SJSA1 (cell line): ENCODE data around the gene CCDC154. TPM values are rescaled to one million over a fixed set of nuclear protein-coding genes. Genes with fewer than 3 reads are reported as not detected.
"Not testable (repeated sequence)": the region's sequence is repeated elsewhere in the genome, so short reads cannot be mapped to it uniquely, and the experiment has no call there.

ENCODE experiments used
- DNase-seq, 2 experiments: peaks; one replicate each; pipeline ENCODE4 v3.0.0-alpha.2; 2015 to 2020; ENCODE audit warnings: low spot score in 2 of 2, low read depth in 1 of 2
- H3K27ac ChIP-seq: fragments of 250-450 bp; sonication (Bioruptor Pico); 2 replicates; pipeline ENCODE4 v1.5.1; 2020; ENCODE audit warnings: mild to moderate bottlenecking, moderate library complexity
- H3K27me3 ChIP-seq: fragments of 250-450 bp; sonication (Bioruptor Pico); replicated peaks from 2 replicates; pipeline ENCODE4 v1.5.1; 2020; ENCODE audit warnings: mild to moderate bottlenecking, moderate library complexity
- H3K36me3 ChIP-seq: fragments of 250-450 bp; sonication (Bioruptor Pico); 2 replicates; pipeline ENCODE4 v1.5.1; 2020; ENCODE audit warnings: mild to moderate bottlenecking
- H3K4me1 ChIP-seq: fragments of 250-450 bp; sonication (Bioruptor Pico); replicated peaks from 2 replicates; pipeline ENCODE4 v1.6.1; 2021; ENCODE audit warnings: mild to moderate bottlenecking
- H3K4me3 ChIP-seq: fragments of 250-450 bp; sonication (Bioruptor Pico); 2 replicates; pipeline ENCODE4 v1.5.1; 2020; ENCODE audit warnings: mild to moderate bottlenecking
- H3K9me3 ChIP-seq: fragments of 250-450 bp; sonication (Bioruptor Pico); replicated peaks from 2 replicates; pipeline ENCODE4 v1.5.1; 2020; ENCODE audit warnings: mild to moderate bottlenecking
- total RNA-seq: library from RNA; depleted of rRNA; stranded (reverse); fragments of >200 nt; shearing (Covaris generic); gene quantifications from 2 replicates; pipeline ENCODE4 v1.2.3, GENCODE V29; 2014

The CCDC154 gene
- total RNA-seq, 1 experiment from 2014 or later = not detected

DNA sequence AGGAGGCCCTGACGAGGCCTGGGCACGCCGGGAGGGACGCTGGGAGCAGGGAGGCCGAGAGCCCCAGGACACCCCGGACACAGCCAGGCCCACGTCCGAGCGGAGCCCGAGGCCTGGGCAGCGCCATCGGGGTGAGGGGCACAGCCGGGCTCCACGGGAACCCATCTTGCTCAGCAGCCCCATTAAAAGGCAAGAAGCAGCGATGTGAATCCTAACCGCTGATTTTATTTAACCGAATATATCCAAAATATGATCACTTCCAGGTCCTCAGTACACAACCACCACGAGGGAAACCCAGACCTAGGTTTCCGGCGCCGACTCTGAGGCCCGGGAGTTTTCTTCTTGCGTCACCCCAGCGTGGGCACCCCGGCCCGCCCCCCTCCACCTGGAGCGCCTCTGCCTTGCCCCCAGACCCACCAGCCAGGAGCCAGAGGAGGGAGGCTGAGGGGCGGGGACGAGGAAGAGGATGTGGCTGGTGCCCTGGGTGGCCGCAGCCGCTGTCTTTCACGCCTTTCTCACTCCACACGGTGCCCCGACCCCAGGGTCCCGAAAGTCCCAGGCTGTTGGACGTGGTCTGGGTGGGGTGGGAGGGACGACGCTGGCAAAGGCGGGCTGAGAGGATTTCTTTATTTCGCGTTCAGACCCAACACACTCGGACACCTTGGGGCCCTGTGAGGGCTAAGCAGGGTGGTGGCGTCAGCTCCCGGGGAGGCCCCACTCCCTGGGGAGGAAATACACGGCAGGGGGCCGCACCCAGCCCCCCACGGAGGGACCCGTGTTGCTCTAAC lies 568 bp upstream of the CCDC154 start:
- Histone ChIP-seq H3K27me3 (no peaks in the 10 kb centered on the region), H3K27ac (no peak overlapping the region), H3K9me3 (no peaks in the 10 kb centered on the region), H3K4me1 (no peaks in the 10 kb centered on the region), H3K36me3 (0 out of 2 replicates have a peak, but pooled peaks cover 7% of the 10 kb centered on the region), H3K4me3 (no peak overlapping the region)
- DNase-seq = no peak

DNA sequence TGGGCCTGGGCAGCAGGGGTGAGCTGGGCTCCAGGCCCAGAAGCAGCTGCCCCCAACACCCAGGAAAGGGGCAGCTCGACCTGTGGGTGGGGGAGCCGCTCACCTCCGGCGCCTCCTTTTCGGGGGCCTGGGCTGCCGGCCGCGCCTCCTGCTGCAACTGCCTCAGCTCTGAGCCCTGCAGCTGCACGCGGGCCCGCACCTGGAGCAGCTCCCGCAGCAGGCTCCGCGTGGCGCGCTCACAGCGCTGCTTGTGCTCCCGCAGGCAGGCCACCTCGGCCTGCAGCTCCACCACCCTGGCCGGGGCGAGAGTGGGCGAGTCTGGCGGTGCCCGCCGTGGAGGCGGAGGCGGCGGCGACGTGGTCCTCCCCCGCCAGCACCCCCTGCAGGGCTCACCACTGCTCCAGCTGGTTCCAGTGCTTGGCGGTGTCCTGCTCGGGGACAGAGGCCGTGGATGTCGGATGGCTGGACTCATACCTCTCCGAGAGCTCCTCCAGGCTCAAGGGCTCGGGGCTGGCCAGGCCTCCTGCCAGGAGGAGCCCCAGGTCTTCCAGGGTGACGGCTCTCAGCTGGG lies 868 bp downstream of the CCDC154 start:
- H3K27me3 ChIP-seq = no peaks in the 10 kb centered on the region
- DNase-seq = no peak
- H3K4me3 ChIP-seq = no peak overlapping the region
- H3K36me3 ChIP-seq = 0 out of 2 replicates have a peak, but pooled peaks cover 7% of the 10 kb centered on the region
- no peaks in the 10 kb centered on the region for H3K9me3 ChIP-seq
- H3K4me1 ChIP-seq = no peaks in the 10 kb centered on the region
- H3K27ac ChIP-seq = no peak overlapping the region

DNA sequence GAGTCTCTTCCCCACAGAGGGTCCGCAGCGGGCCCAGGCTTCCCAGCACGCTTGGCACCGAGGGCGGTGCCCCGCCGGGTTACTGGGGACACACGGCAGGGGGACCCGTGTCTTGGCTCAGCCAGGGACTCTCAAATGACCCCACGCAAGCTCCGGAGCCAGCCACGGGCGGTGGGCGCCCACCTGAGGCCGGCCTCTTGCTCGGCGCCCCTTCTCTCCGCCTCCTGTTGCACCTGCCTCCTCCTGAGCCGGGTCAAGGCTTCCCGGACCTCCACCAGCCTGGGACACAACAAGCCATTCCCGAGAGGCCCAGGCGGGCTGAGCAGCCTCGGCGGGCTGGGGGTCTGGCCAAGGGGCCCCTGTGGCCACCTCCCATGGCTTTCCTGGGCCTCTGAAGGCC lies 1.7 kb downstream of the CCDC154 start:
- H3K9me3 ChIP-seq = no peaks in the 10 kb centered on the region
- 0 out of 2 replicates have a peak, but pooled peaks cover 5% of the 10 kb centered on the region for H3K36me3 ChIP-seq
- H3K4me1 ChIP-seq = no peaks in the 10 kb centered on the region
- no peak for DNase-seq
- no peak overlapping the region for H3K27ac ChIP-seq
- no peaks in the 10 kb centered on the region for H3K27me3 ChIP-seq
- H3K4me3 ChIP-seq = no peak overlapping the region

DNA sequence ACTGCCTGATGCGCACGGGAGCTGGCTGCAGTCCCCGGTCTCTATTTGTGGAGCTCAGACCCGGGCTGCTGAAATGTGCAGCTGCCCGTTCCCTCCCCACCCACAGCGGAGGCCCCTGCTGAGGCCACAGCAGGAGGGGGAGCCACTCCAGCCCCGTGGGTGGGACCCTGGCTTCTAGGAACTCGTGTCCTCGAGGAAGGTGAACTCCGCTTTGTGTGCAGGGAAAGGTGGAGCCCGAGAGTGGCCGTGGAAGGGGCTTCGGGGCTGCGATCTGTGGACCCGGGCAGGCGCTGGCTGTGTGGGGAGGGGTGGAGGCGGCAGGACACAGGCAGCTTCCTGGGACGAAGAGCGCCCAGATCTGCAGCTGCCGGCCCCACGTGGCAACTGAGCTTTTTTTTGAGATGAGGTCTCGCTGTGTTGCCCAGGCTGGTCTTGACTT lies 2.9 kb downstream of the CCDC154 start:
- H3K27ac ChIP-seq = no peak overlapping the region
- no peak for DNase-seq
- H3K9me3 ChIP-seq = no peaks in the 10 kb centered on the region
- H3K4me3 ChIP-seq = no peak overlapping the region
- no peaks in the 10 kb centered on the region for H3K4me1 ChIP-seq
- 0 out of 2 replicates have a peak, but pooled peaks cover 3% of the 10 kb centered on the region for H3K36me3 ChIP-seq
- H3K27me3 ChIP-seq = no peaks in the 10 kb centered on the region

DNA sequence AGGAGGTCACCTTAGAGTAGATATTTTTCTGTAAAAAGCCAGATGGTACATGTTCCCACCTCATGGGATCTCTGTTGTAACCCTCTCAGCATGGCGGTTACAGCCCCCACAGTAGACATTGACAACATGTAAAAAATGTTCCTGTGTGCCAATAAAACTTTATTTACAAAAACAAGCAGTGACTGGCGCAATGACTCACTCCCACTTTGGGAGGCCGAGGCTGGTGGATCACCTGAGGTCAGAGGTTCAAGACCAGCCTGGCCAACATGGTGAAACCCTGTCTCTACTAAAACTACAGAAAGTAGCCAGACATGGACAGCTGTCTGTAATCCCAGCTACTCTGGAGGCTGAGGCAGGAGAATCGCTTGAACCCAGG lies 4.7 kb downstream of the CCDC154 start:
- not testable (repeated sequence) for DNase-seq, H3K4me3 ChIP-seq, H3K4me1 ChIP-seq, H3K9me3 ChIP-seq, H3K36me3 ChIP-seq, H3K27me3 ChIP-seq, H3K27ac ChIP-seq

DNA sequence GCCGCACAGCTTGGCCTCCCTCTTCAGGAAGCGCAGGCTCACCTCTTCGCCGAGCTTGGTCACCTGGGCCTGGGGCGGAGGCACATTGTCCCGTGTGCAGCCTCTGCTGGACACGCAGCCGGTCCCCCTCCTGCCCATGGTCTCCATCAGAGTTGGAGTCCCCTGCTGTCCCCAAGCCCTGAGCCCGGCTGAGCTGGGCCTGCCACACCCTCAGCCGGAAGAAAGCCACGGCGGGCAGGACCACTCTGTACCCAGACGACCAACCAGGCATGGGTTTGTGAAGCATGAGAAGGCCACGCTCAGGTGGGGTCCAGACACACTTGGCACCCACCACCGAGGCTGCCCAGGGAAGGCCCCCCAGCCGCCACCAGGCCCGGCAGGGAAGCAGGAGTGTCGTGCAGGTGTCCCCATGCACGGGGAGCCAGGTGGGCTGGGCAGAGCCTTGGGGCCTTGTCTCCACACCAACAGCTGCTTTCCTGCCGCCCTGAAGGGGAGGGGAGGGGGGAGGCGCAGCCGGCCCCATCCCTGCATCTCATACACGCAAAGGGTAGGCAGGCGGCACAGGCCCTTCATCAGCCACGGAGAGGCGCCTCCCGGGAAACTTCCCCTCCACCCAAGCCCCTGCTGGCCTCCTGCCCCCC lies 5.2 kb downstream of the CCDC154 start:
- no peak overlapping the region for H3K4me3 ChIP-seq
- no peaks in the 10 kb centered on the region for H3K36me3 ChIP-seq
- no peak overlapping the region for H3K27ac ChIP-seq
- no peak for DNase-seq
- no peaks in the 10 kb centered on the region for H3K27me3 ChIP-seq
- H3K9me3 ChIP-seq = no peaks in the 10 kb centered on the region
- no peaks in the 10 kb centered on the region for H3K4me1 ChIP-seq

DNA sequence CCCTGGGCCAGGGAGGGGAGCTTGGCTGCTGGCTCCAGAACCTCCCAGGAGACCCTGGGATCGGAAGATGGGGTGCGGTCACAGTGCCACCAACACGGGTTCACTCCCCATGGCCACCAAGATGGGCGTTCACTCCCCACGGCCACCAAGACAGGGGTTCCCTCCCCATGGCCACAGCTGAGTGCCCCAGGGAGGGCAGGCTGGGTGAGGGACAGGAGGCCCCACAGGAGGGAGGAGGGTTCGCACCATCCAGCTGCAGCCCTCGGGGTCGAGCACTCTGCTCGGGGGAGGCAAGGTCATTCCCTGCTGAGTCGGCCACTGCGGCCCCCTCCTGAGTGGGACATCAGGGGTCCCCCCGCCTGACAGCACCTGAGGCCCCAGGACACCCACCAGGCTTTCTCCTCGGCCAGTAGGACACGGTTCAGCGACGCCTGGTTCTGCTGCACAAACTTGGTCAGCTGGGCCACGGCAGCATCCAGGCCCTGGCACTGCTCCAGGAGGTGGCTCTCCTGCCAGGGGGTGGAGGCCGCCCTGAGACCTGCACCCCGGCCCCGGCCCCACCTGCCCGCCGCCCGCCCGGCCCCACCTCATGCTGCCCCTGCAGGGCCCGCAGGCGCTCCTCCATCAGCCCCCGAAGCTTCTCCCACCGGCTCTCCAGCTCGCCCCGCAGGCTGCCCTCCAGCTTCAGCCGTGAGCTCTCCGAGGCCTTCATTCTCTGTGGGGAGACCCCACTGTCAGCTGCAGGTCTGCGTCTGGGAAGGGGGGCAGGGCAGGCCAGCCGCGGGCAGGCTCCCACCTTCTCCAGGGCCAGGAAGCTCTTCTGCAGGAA lies 5.9 kb downstream of the CCDC154 start:
- no peak overlapping the region for H3K4me3 ChIP-seq
- H3K4me1 ChIP-seq = no peaks in the 10 kb centered on the region
- peaks cover under 1% of the 10 kb centered on the region; the same call in 1 of the 2 replicates for H3K27me3 ChIP-seq
- no peak overlapping the region for H3K27ac ChIP-seq
- H3K36me3 ChIP-seq = no peaks in the 10 kb centered on the region
- no peak for DNase-seq
- H3K9me3 ChIP-seq = no peaks in the 10 kb centered on the region

DNA sequence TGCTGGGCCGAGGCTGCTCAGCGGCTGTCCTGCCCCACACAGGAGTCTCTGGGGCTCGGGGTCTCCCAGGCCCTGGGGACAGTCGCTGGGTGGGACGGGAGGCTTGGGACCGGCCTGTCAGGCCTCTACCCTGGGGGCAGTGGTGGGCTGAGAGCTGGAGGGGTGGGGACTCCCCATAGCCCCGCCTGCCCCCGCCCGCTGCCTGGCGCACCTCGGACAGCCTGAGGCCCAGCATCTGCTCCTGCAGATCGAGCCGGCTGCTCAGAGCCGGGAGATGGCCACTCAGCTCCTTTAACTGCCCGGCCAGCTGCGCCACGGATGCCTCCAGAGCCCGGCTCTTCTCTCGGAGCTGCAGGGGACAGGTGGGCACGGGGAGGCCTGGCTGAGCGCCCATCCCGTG lies 6.8 kb downstream of the CCDC154 start:
- Histone ChIP-seq H3K27me3 (peaks cover 9% of the 10 kb centered on the region), H3K36me3 (no peaks in the 10 kb centered on the region), H3K27ac (no peak overlapping the region), H3K4me1 (no peaks in the 10 kb centered on the region), H3K9me3 (no peaks in the 10 kb centered on the region), H3K4me3 (no peak overlapping the region)
- DNase-seq = no peak

DNA sequence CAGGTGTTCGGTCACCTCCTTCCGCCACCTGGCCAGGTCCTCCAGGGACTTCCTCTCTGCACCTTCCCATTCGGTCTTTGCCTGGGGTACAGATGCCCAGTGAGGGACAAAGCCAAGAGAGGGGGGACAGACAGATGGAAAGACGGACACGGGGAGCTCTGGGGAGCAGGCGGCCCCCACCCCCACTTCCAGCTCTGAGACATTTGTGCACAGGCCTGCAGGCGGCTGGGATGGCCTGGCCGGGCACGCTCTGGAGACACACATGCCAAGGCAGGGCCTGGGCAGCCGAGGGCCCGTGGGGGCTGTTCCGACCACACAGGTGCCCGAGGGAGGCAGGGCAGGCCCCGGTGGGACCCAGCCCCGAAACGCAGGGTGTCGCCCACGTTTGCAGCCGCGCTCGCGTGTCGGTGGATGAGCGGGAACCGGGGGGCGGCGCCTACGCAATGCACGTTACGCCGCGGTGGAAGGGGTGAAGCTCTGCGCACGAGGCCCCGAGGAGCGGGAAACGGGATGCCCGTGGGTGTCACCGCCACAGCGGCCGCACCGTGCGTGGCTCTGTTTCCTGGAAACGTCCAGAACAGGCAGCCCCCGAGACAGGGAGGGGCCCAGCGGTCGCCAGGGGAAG lies 7.5 kb downstream of the CCDC154 start:
- H3K27ac ChIP-seq = no peak overlapping the region
- no peaks in the 10 kb centered on the region for H3K36me3 ChIP-seq
- H3K27me3 ChIP-seq = peaks cover 16% of the 10 kb centered on the region
- no peak for DNase-seq
- H3K4me3 ChIP-seq = no peak overlapping the region
- no peaks in the 10 kb centered on the region for H3K9me3 ChIP-seq
- H3K4me1 ChIP-seq = no peaks in the 10 kb centered on the region

DNA sequence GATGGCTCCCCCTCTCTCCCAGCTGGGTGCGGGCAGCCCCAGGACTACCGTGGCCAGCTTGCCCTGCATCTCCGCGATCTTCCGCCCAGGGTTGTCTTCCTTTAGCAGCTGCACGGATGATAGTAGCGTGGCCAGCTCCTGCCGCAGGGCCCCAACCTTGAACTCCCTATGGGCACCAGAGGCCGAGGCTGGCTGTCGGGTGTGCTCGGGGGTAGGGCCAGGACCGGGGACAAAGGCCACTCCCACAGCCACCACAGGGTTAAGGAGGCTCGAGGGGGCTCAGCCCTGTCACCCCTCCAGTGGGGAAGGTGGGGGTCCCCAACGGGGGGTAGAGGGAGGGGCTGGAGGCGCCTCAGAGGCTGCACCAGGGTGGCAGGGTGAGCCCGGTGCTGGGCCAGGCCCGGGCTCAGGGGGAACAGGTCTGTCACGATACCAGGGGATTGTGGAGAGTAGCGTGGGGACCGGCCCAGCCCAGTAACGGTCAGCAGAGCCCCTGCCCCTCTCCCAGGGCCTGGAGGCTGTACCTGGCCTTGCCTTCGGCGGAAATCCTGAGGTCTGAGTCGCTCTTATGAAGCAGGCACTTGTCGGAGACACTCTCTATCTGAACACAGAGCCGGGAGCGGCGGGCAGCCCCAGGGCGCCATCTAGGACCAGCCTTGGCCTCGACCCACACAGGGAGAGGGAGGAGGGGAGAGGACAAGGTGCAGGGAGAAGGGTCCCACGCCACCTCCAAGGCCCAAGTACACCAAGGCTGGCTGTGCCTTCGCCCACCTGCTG lies 8.2 kb downstream of the CCDC154 start:
- H3K9me3 ChIP-seq = no peaks in the 10 kb centered on the region
- no peak overlapping the region for H3K27ac ChIP-seq
- peaks cover 19% of the 10 kb centered on the region for H3K27me3 ChIP-seq
- H3K4me1 ChIP-seq = no peaks in the 10 kb centered on the region
- no peaks in the 10 kb centered on the region for H3K36me3 ChIP-seq
- no peak for DNase-seq
- H3K4me3 ChIP-seq = no peak overlapping the region

DNA sequence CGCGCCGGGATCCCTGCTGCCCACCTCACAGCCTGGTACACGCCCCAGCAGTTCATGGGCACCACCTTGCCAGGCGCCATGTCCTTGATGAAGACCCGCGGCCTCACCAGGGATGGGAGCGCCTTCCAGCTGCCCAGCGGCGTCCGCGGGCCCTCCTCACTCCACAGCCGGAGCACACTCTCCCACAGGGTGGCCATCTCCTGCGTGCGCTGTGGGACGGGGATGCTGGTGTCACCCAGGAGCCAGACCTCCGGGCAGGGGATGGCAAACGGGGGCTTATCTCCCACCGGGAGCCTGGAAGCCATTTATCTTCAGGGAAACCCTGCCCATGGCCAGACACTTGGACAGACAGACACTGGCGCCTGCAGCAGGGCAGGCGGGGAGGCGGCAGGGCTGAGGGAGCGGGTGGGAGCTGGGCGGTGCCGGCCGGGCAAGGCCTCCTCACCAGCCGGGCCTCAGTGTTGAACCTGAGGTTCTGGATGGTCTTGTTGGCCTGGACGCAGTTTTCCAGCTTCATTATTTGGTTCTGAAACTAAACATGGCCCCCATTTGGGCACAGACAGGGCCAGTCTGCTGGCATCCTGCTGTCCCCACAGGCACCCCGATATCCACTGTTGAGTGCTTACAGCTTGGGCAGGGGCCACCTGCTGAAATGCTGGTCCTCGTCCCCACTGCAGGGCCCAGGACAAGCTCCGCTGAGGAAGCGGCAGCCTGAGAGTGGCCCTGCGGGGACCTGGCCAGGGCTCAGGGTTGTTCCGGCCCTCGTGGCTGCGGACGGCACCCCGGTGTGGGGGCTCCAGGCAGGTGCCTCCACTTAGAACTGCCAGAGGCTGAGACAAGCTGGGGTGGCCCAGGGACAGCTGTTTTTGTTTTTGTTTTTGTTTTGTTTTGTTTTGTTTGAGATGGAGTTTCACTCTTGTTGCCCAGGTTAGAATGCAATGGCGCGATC lies 9.4 kb downstream of the CCDC154 start:
- H3K36me3 ChIP-seq = no peaks in the 10 kb centered on the region
- no peak overlapping the region for H3K4me3 ChIP-seq
- DNase-seq = no peak
- H3K9me3 ChIP-seq = no peaks in the 10 kb centered on the region
- H3K27ac ChIP-seq = no peak overlapping the region
- peaks cover 20% of the 10 kb centered on the region for H3K27me3 ChIP-seq
- no peaks in the 10 kb centered on the region for H3K4me1 ChIP-seq

DNA sequence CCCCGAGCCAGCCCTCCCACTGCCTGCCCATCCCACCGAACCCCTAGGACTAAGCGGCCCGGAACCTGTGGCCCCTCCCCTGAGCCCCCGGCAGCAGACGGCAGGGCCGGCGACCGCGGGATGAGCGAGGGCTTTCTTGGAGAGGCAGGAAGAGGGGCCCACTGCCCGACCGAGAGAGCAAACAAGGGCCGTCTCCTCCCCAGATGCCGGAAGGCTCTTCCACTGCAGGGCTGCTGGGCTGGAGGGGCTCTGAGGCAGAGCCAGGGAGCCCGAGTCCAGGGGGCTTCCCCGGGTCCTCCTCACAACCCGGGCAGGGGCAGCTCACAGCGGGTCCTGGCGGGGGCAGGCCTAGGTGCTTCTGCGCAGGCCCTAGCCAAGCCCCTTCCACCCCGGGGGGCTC lies 10.6 kb downstream of the CCDC154 start:
- H3K27ac ChIP-seq = no peak overlapping the region
- H3K27me3 ChIP-seq = peaks cover 23% of the 10 kb centered on the region
- no peak overlapping the region for H3K4me3 ChIP-seq
- no peaks in the 10 kb centered on the region for H3K36me3 ChIP-seq
- no peaks in the 10 kb centered on the region for H3K9me3 ChIP-seq
- H3K4me1 ChIP-seq = no peaks in the 10 kb centered on the region
- no peak for DNase-seq
